Caco-2 (cell line): Measurements from ENCODE around the gene NKD1. TPM values are rescaled to one million over a fixed set of nuclear protein-coding genes. Genes with fewer than 3 reads are reported as not detected.

ENCODE experiments used
- BruUV-seq: library from RNA; stranded (reverse); fragments of 400-500 nt; replicated peaks from 2 replicates; lab custom pipeline; 2021; lab: Mats Ljungman, UMichigan
- CTCF ChIA-PET: fragments of 300-600 bp; sonication (Branson Sonifier 250); formaldehyde crosslinking; loops from one replicate; lab custom pipeline; 2022; ENCODE audit warnings: antibody characterized with exemption; lab: Charles Lee
- POLR2A ChIA-PET: fragments of 300-600 bp; sonication (Branson Sonifier 250); formaldehyde crosslinking; loops from one replicate; lab custom pipeline; 2022; ENCODE audit warnings: antibody characterized with exemption; lab: Charles Lee
- DNase-seq, 2 experiments: peaks; one replicate each; pipeline versions ENCODE4 v3.0.0 to v3.0.0-alpha.2; 2020 to 2022
- H3K27me3 ChIP-seq: replicated peaks from 2 replicates; pipeline ENCODE4 v1.6.0; 2011; ENCODE audit warnings: low read length; ENCODE audit not compliant: control insufficient read depth, insufficient read depth
- H3K36me3 ChIP-seq: 2 replicates; pipeline ENCODE4 v1.5.1; 2011; ENCODE audit warnings: low read length; ENCODE audit not compliant: control insufficient read depth, insufficient read depth
- H3K4me1 ChIP-seq: fragments of 250-450 bp; sonication (Bioruptor Pico); 2 replicates; pipeline ENCODE4 v1.5.1; 2020; ENCODE audit warnings: mild to moderate bottlenecking
- H3K4me3 ChIP-seq: 2 replicates; pipeline ENCODE4 v1.5.1; 2011; ENCODE audit warnings: low read depth, mild to moderate bottlenecking, control low read depth, low read length
- H3K9me3 ChIP-seq: fragments of 250-450 bp; sonication (Bioruptor Pico); 2 replicates; pipeline ENCODE4 v1.5.1; 2020; ENCODE audit warnings: mild to moderate bottlenecking, moderate library complexity
- H3K27ac Mint-ChIP-seq: one replicate; pipeline ENCODE4 v1.8.0; 2022; ENCODE audit warnings: mixed read lengths; ENCODE audit not compliant: unreplicated experiment
- H3K27me3 Mint-ChIP-seq: one replicate; pipeline ENCODE4 v1.8.0; 2022; ENCODE audit warnings: mixed read lengths; ENCODE audit not compliant: insufficient read depth, unreplicated experiment
- H3K36me3 Mint-ChIP-seq: one replicate; pipeline ENCODE4 v1.8.0; 2022; ENCODE audit warnings: mild to moderate bottlenecking, mixed read lengths; ENCODE audit not compliant: insufficient read depth, unreplicated experiment
- H3K4me1 Mint-ChIP-seq: one replicate; pipeline ENCODE4 v1.8.0; 2022; ENCODE audit warnings: low read depth, mixed read lengths; ENCODE audit not compliant: unreplicated experiment
- H3K4me3 Mint-ChIP-seq: one replicate; pipeline ENCODE4 v1.8.0; 2022; ENCODE audit warnings: mild to moderate bottlenecking, moderate library complexity, mixed read lengths; ENCODE audit not compliant: unreplicated experiment
- H3K9me3 Mint-ChIP-seq: one replicate; pipeline ENCODE4 v1.8.0; 2022; ENCODE audit warnings: mixed read lengths; ENCODE audit not compliant: unreplicated experiment
- CTCF ChIP-seq, 2 experiments: fragments of 200-600 bp in 1 of 2; IDR thresholded peaks; 1 replicate in 1 of 2; 2 replicates in 1 of 2; pipeline versions ENCODE4 v1.5.1 to v1.8.0; 2011 to 2022; ENCODE audit warnings: antibody characterized with exemption in 1 of 2, control low read depth in 1 of 2, inconsistent platforms in 1 of 2, low read depth in 1 of 2, low read length in 1 of 2, mild to moderate bottlenecking in 1 of 2, moderate library complexity in 1 of 2; ENCODE audit not compliant: insufficient read depth in 1 of 2, severe bottlenecking in 1 of 2, unreplicated experiment in 1 of 2
- intact Hi-C: fragments of 100-400 bp; cut with micrococcal nuclease; formaldehyde crosslinking; loops from one replicate; pipeline ENCODE4 v1.10.0; 2022; ENCODE audit not compliant: unreplicated experiment
- total RNA-seq: library from RNA; stranded (reverse); gene quantifications from 2 replicates; pipeline ENCODE4 v1.2.3, GENCODE V29; 2022

Gene NKD1
- total RNA-seq, 1 experiment from 2014 or later = 54.9 TPM

- CTCF ChIA-PET = no interaction called here
- BruUV-seq = no TSS peak
- H3K4me3 Mint-ChIP-seq = no peak overlapping the region
- no peak overlapping the region for H3K27ac Mint-ChIP-seq
- no peak for DNase-seq
- POLR2A ChIA-PET = no interaction called here
- no peaks in the 10 kb centered on the region for H3K9me3 Mint-ChIP-seq
- peaks cover 63% of the 10 kb centered on the region for H3K36me3 Mint-ChIP-seq
- TF ChIP-seq CTCF (IDR thresholded peaks at IDR 0.05; ENCODE audit: insufficient read depth in 1 of 2, low read depth in 1 of 2, low read length in 1 of 2, severe bottlenecking in 1 of 2, unreplicated experiment in 1 of 2) = no peak
- no peaks in the 10 kb centered on the region for H3K27me3 Mint-ChIP-seq
- H3K27me3 ChIP-seq = no peaks in the 10 kb centered on the region
- intact Hi-C loops = no loop called here
- H3K36me3 ChIP-seq = peaks cover 2% of the 10 kb centered on the region
- H3K4me3 ChIP-seq = no peak overlapping the region
- H3K4me1 Mint-ChIP-seq = no peaks in the 10 kb centered on the region
- H3K4me1 ChIP-seq = peaks cover 7% of the 10 kb centered on the region; the same call in 1 of the 2 replicates
- H3K9me3 ChIP-seq = no peaks in the 10 kb centered on the region
Observed at GRCh38 chr16:50559804-50560514, 11.8 kb downstream of the NKD1 start.

- TF ChIP-seq CTCF (IDR thresholded peaks at IDR 0.05; ENCODE audit: insufficient read depth in 1 of 2, low read depth in 1 of 2, low read length in 1 of 2, severe bottlenecking in 1 of 2, unreplicated experiment in 1 of 2) = no peak
- intact Hi-C loops = no loop called here
- CTCF ChIA-PET = interaction anchor here (0.6 to 1.0 kb wide), 2 partner anchors 192 to 245 kb away, joined by 3 to 4 read pairs; partner anchors contain the start of gene BRD7
- Histone ChIP-seq H3K9me3 (no peaks in the 10 kb centered on the region), H3K27me3 (no peaks in the 10 kb centered on the region), H3K4me3 (no peak overlapping the region), H3K36me3 (peaks cover 2% of the 10 kb centered on the region), H3K4me1 (peaks cover 7% of the 10 kb centered on the region; the same call in 1 of the 2 replicates)
- H3K4me1 Mint-ChIP-seq = no peaks in the 10 kb centered on the region
- H3K36me3 Mint-ChIP-seq = peaks cover 52% of the 10 kb centered on the region
- no peak for DNase-seq
- H3K4me3 Mint-ChIP-seq = no peak overlapping the region
- no peaks in the 10 kb centered on the region for H3K9me3 Mint-ChIP-seq
- POLR2A ChIA-PET = interaction anchor here (0.5 kb wide), 1 partner anchor 12 kb away, joined by 3 read pairs; no protein-coding TSS in a partner anchor
- H3K27me3 Mint-ChIP-seq = no peaks in the 10 kb centered on the region
- no peak overlapping the region for H3K27ac Mint-ChIP-seq
- no TSS peak for BruUV-seq
Observed at GRCh38 chr16:50560903-50561863, 13.0 kb downstream of the NKD1 start.

GRCh38 chr16:50562657-50563056 lies 14.5 kb downstream of the NKD1 start:
- no peaks in the 10 kb centered on the region for H3K27me3 ChIP-seq
- no peaks in the 10 kb centered on the region for H3K4me1 Mint-ChIP-seq

More at GRCh38 chr16:50562657-50563056, 14.5 kb downstream of the NKD1 start:
- TF ChIP-seq CTCF (IDR thresholded peaks at IDR 0.05; ENCODE audit: insufficient read depth in 1 of 2, low read depth in 1 of 2, low read length in 1 of 2, severe bottlenecking in 1 of 2, unreplicated experiment in 1 of 2) = no peak
- Mint-ChIP-seq H3K27ac (no peak overlapping the region), H3K4me3 (no peak overlapping the region), H3K27me3 (no peaks in the 10 kb centered on the region), H3K9me3 (no peaks in the 10 kb centered on the region), H3K36me3 (peaks cover 51% of the 10 kb centered on the region)
- H3K36me3 ChIP-seq = no peaks in the 10 kb centered on the region; the same call in 1 of the 2 replicates
- BruUV-seq = no TSS peak
- no peak for DNase-seq
- CTCF ChIA-PET = no interaction called here
- H3K4me1 ChIP-seq = peaks cover 7% of the 10 kb centered on the region; the same call in 1 of the 2 replicates
- H3K9me3 ChIP-seq = no peaks in the 10 kb centered on the region
- intact Hi-C loops = no loop called here
- H3K4me3 ChIP-seq = no peak overlapping the region
- POLR2A ChIA-PET = no interaction called here
